ENCODE data around the gene HK3.

GRCh38 chr5:176883700-176884570, 15.2 kb downstream of the HK3 start:
- TF ChIP-seq, protein P1, sequence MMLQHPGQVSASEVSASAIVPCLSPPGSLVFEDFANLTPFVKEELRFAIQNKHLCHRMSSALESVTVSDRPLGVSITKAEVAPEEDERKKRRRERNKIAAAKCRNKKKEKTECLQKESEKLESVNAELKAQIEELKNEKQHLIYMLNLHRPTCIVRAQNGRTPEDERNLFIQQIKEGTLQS (IDR thresholded peaks at IDR 0.05) = no peak
- TF ChIP-seq, protein P1 (CRISPR knock-in tag; conservative IDR thresholded peaks at IDR 0.05) = no peak
- TF ChIP-seq NFIC (IDR thresholded peaks at IDR 0.05) (no peak), FOXJ2 (tag; IDR thresholded peaks at IDR 0.05) (no peak), CXXC5 (CRISPR knock-in tag; IDR thresholded peaks at IDR 0.05) (no peak), RFX5 (IDR thresholded peaks at IDR 0.05; ENCODE audit: low read depth, low read length) (no peak), CHD4 (IDR thresholded peaks at IDR 0.05; ENCODE audit: insufficient read depth, insufficient replicate concordance, low read depth, low read length, poor library complexity, severe bottlenecking) (no peak), TCF7 (IDR thresholded peaks at IDR 0.05; ENCODE audit: borderline replicate concordance) (no peak)
- TF ChIP-seq, protein P2, sequence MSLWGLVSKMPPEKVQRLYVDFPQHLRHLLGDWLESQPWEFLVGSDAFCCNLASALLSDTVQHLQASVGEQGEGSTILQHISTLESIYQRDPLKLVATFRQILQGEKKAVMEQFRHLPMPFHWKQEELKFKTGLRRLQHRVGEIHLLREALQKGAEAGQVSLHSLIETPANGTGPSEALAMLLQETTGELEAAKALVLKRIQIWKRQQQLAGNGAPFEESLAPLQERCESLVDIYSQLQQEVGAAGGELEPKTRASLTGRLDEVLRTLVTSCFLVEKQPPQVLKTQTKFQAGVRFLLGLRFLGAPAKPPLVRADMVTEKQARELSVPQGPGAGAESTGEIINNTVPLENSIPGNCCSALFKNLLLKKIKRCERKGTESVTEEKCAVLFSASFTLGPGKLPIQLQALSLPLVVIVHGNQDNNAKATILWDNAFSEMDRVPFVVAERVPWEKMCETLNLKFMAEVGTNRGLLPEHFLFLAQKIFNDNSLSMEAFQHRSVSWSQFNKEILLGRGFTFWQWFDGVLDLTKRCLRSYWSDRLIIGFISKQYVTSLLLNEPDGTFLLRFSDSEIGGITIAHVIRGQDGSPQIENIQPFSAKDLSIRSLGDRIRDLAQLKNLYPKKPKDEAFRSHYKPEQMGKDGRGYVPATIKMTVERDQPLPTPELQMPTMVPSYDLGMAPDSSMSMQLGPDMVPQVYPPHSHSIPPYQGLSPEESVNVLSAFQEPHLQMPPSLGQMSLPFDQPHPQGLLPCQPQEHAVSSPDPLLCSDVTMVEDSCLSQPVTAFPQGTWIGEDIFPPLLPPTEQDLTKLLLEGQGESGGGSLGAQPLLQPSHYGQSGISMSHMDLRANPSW (CRISPR knock-in tag; IDR thresholded peaks at IDR 0.05) = no peak
- TF ChIP-seq, protein P3, sequence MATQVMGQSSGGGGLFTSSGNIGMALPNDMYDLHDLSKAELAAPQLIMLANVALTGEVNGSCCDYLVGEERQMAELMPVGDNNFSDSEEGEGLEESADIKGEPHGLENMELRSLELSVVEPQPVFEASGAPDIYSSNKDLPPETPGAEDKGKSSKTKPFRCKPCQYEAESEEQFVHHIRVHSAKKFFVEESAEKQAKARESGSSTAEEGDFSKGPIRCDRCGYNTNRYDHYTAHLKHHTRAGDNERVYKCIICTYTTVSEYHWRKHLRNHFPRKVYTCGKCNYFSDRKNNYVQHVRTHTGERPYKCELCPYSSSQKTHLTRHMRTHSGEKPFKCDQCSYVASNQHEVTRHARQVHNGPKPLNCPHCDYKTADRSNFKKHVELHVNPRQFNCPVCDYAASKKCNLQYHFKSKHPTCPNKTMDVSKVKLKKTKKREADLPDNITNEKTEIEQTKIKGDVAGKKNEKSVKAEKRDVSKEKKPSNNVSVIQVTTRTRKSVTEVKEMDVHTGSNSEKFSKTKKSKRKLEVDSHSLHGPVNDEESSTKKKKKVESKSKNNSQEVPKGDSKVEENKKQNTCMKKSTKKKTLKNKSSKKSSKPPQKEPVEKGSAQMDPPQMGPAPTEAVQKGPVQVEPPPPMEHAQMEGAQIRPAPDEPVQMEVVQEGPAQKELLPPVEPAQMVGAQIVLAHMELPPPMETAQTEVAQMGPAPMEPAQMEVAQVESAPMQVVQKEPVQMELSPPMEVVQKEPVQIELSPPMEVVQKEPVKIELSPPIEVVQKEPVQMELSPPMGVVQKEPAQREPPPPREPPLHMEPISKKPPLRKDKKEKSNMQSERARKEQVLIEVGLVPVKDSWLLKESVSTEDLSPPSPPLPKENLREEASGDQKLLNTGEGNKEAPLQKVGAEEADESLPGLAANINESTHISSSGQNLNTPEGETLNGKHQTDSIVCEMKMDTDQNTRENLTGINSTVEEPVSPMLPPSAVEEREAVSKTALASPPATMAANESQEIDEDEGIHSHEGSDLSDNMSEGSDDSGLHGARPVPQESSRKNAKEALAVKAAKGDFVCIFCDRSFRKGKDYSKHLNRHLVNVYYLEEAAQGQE (IDR thresholded peaks at IDR 0.05; ENCODE audit: borderline replicate concordance) = no peak
- TF ChIP-seq, protein P3 (CRISPR knock-in tag; IDR thresholded peaks at IDR 0.05; ENCODE audit: low read depth) = no peak
- TF ChIP-seq, protein P4, sequence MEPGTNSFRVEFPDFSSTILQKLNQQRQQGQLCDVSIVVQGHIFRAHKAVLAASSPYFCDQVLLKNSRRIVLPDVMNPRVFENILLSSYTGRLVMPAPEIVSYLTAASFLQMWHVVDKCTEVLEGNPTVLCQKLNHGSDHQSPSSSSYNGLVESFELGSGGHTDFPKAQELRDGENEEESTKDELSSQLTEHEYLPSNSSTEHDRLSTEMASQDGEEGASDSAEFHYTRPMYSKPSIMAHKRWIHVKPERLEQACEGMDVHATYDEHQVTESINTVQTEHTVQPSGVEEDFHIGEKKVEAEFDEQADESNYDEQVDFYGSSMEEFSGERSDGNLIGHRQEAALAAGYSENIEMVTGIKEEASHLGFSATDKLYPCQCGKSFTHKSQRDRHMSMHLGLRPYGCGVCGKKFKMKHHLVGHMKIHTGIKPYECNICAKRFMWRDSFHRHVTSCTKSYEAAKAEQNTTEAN (CRISPR knock-in tag; IDR thresholded peaks at IDR 0.05) = no peak
- TF ChIP-seq, protein P5, sequence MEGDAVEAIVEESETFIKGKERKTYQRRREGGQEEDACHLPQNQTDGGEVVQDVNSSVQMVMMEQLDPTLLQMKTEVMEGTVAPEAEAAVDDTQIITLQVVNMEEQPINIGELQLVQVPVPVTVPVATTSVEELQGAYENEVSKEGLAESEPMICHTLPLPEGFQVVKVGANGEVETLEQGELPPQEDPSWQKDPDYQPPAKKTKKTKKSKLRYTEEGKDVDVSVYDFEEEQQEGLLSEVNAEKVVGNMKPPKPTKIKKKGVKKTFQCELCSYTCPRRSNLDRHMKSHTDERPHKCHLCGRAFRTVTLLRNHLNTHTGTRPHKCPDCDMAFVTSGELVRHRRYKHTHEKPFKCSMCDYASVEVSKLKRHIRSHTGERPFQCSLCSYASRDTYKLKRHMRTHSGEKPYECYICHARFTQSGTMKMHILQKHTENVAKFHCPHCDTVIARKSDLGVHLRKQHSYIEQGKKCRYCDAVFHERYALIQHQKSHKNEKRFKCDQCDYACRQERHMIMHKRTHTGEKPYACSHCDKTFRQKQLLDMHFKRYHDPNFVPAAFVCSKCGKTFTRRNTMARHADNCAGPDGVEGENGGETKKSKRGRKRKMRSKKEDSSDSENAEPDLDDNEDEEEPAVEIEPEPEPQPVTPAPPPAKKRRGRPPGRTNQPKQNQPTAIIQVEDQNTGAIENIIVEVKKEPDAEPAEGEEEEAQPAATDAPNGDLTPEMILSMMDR (IDR thresholded peaks at IDR 0.05 in 2 of 3, conservative IDR thresholded peaks at IDR 0.05 in 1 of 3; ENCODE audit: insufficient read depth in 2 of 3, low read depth in 1 of 3, low read length in 3 of 3) = no peak

Measured in K562 (cell line).